IMR-90 (cell line): Measurements from ENCODE around the gene FMN2.

ENCODE experiments used
- POLR2A ChIP-seq: IDR thresholded peaks from 2 replicates; pipeline ENCODE4 v1.6.1; 2012; ENCODE audit warnings: mild to moderate bottlenecking, low read depth, low read length
- TF ChIP-seq, protein P1 (sequence below): conservative IDR thresholded peaks from 2 replicates; pipeline ENCODE4 v1.5.1; 2012; ENCODE audit warnings: mild to moderate bottlenecking, low read depth, low read length, improper control_type of control experiment

DNA sequence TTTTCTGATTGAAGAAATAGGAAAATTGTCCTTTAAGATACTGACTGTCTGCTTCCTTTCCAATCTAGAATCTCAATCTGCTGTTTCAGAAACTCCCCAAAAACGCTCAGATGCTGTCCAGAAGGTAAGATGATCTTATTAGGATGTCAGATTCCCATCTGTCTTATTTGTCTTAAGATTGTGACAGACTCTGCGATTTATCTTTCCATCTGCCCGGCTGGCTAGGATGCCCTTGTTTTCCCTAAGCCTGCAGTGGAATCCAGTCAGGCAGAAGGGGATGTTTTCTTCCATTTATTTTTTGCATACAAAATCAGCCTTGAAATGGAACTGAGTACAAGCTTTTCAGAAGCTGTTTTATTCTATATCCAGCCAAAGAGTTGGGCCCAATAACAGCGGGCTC lies 96.5 kb downstream of the FMN2 start:
- TF ChIP-seq, protein P1, sequence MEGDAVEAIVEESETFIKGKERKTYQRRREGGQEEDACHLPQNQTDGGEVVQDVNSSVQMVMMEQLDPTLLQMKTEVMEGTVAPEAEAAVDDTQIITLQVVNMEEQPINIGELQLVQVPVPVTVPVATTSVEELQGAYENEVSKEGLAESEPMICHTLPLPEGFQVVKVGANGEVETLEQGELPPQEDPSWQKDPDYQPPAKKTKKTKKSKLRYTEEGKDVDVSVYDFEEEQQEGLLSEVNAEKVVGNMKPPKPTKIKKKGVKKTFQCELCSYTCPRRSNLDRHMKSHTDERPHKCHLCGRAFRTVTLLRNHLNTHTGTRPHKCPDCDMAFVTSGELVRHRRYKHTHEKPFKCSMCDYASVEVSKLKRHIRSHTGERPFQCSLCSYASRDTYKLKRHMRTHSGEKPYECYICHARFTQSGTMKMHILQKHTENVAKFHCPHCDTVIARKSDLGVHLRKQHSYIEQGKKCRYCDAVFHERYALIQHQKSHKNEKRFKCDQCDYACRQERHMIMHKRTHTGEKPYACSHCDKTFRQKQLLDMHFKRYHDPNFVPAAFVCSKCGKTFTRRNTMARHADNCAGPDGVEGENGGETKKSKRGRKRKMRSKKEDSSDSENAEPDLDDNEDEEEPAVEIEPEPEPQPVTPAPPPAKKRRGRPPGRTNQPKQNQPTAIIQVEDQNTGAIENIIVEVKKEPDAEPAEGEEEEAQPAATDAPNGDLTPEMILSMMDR: no peak
- TF ChIP-seq POLR2A: no peak
